GM12892 (cell line): Measurements from ENCODE around the gene KCNIP1.

ENCODE experiments used
- POLR2A ChIP-seq: IDR thresholded peaks from 2 replicates; pipeline ENCODE4 v1.6.1; 2011; ENCODE audit warnings: low read depth, low read length, control low read depth
- POLR2AphosphoS5 ChIP-seq: IDR thresholded peaks from 2 replicates; pipeline ENCODE4 v1.6.1; 2011; ENCODE audit warnings: low read depth, low read length, control low read depth
- TAF1 ChIP-seq: IDR thresholded peaks from 2 replicates; pipeline ENCODE4 v1.6.1; 2011; ENCODE audit warnings: low read depth, mild to moderate bottlenecking, control low read depth, low read length, borderline replicate concordance

- TF ChIP-seq TAF1 (no peak), POLR2A (no peak), POLR2AphosphoS5 (no peak)
Measured at GRCh38 chr5:170545811-170546210, 42.0 kb downstream of the KCNIP1 start.
